ENCODE results near the gene MIB2.
"Not testable (repeated sequence)": the region's sequence is repeated elsewhere in the genome, so short reads cannot be mapped to it uniquely, and the experiment has no call there.

- TF ChIP-seq YY1 (IDR thresholded peaks at IDR 0.05; ENCODE audit: insufficient read depth, insufficient read length); ZNF274 (IDR thresholded peaks at IDR 0.05; ENCODE audit: low read depth, low read length); SUZ12 (IDR thresholded peaks at IDR 0.05; ENCODE audit: extremely low read depth, insufficient read depth, insufficient read length): not testable (repeated sequence)
Measured at GRCh38 chr1:1633409-1633808, 18.1 kb downstream of the MIB2 start.

Measured in NT2/D1 (cell line).